Ovary (tissue), 9 donors: ENCODE measurements around the gene USP46. TPM values are rescaled to one million over a fixed set of nuclear protein-coding genes. Genes with fewer than 3 reads are reported as not detected.

Source experiments
- DNase-seq, 5 donors: peaks; one replicate each; pipeline ENCODE4 v3.0.0-alpha.2; 2019 to 2020
- H3K27ac ChIP-seq, 2 donors: fragments of 200-600 bp; one replicate each; pipeline versions ENCODE4 v1.5.1 to v1.8.0; 2019 to 2022
- H3K27me3 ChIP-seq: fragments of 200-600 bp; one replicate; pipeline ENCODE4 v1.8.0; 2022
- H3K36me3 ChIP-seq: fragments of 200-600 bp; sonication (generic); one replicate; pipeline ENCODE4 v1.5.1; 2019
- H3K4me1 ChIP-seq: one replicate; pipeline ENCODE4 v1.8.1; 2013; ENCODE audit warnings: mild to moderate bottlenecking, moderate library complexity; ENCODE audit not compliant: insufficient read depth
- H3K4me3 ChIP-seq: fragments of 200-600 bp; sonication (generic); one replicate; pipeline ENCODE4 v1.5.1; 2017
- H3K9me3 ChIP-seq, 2 donors: fragments of 200-600 bp in 1 of 2; sonication (generic) in 1 of 2; one replicate each; pipeline versions ENCODE4 v1.5.1 to v1.8.1; 2013 to 2019; ENCODE audit warnings: mild to moderate bottlenecking in 1 of 2, moderate library complexity in 1 of 2
- CTCF ChIP-seq, 3 donors: fragments of 450-650 bp in 2 of 3; fragments of 200-600 bp in 1 of 3; IDR thresholded peaks; one replicate each; pipeline versions ENCODE4 v1.5.1 to v1.8.0; 2016 to 2022; ENCODE audit warnings: antibody characterized with exemption in 3 of 3, mild to moderate bottlenecking in 1 of 3
- EP300 ChIP-seq: sonication (generic); formaldehyde crosslinking; IDR thresholded peaks from one replicate; pipeline ENCODE4 v1.6.1; 2017; ENCODE audit warnings: antibody characterized with exemption
- POLR2A ChIP-seq: fragments of 450-650 bp; IDR thresholded peaks from one replicate; pipeline ENCODE4 v1.6.1; 2017; ENCODE audit warnings: antibody characterized with exemption, mild to moderate bottlenecking, moderate library complexity
- WGBS, 3 donors: extraction: QIAGEN DNeasy Blood & Tissue Kit in 1 of 3; methylation state at CpG; one replicate each; pipeline versions ENCODE4 v1.1.5 to v1.1.7; 2013 to 2017; 5-methylcytosine and 5-hydroxymethylcytosine counted together
- intact Hi-C, 4 donors: fragments of 100-400 bp; cut with DNase I; formaldehyde crosslinking; loops; one replicate each; pipeline versions ENCODE4 v1.11.0 to v1.15.1; 2022 to 2023
- polyA plus RNA-seq, 2 donors: library from polyadenylated mRNA; stranded (reverse); fragments of 200-250 nt in 1 of 2; fragments of 350-450 nt in 1 of 2; fragmentation: Illumina TruSeq in 1 of 2; extraction: RNeasy Lipid Tissue Mini Kit (QIAGEN cat#74804) in 1 of 2; gene quantifications; one replicate each; pipeline ENCODE4 v1.2.3, GENCODE V29; 2013 to 2014
- total RNA-seq, 7 donors: library from RNA; depleted of rRNA in 2 of 7; stranded (reverse); fragments of >200 nt in 2 of 7; fragmentation: NEBNext Ultra II Directional in 3 of 7; extraction: Animal tissue kit (Norgen Biotek cat#: 25700) in 3 of 7; gene quantifications; one replicate each; pipeline versions ENCODE4 v1.1.0 to v1.2.4, GENCODE V29; 2016 to 2023
- donor health status: DM: no; HTN: no; CAD: no; lungs with moderate emphysema.
- donor health status: DM: no; HTN: no; CAD: no.
- donor health status: Bipolar disorder and iron deficiency.
- donor health status: DM: yes; HTN: yes; CAD: no.
- donor health status: DM: no; HTN: no; CAD: no.
- donor health status: DM: yes; HTN: yes; CAD: no.

The USP46 gene
- total and polyA plus RNA-seq, 9 donors, result 7.6 to 51.6 (median 26.9) TPM

GRCh38 chr4:52637116-52637515, 22.0 kb downstream of the USP46 start:
- intact Hi-C loops, result no loop called here
- Histone ChIP-seq H3K4me1 (peaks cover 6% of the 10 kb centered on the region), H3K36me3 (no peaks in the 10 kb centered on the region), H3K27me3 (no peaks in the 10 kb centered on the region), H3K4me3 (no peak overlapping the region), H3K27ac (no peak overlapping the region), H3K9me3 (no peaks in the 10 kb centered on the region)
- no peak for DNase-seq
- TF ChIP-seq CTCF (IDR thresholded peaks at IDR 0.05) (no peak), EP300 (no peak), POLR2A (no peak)
- WGBS, 3 donors, result 74 to 79% (median 78%) methylated on average over 2 of the region's 2 CpGs

- H3K27me3 ChIP-seq, result no peaks in the 10 kb centered on the region
- no peak for DNase-seq
- no peak overlapping the region for H3K27ac ChIP-seq
- 77 to 94% (median 91%) methylated on average over 1 of the region's 1 CpG for WGBS, 3 donors
- no peak for TF ChIP-seq EP300
- no peak for TF ChIP-seq POLR2A
- no peak for TF ChIP-seq CTCF (IDR thresholded peaks at IDR 0.05)
- no peaks in the 10 kb centered on the region for H3K36me3 ChIP-seq
- intact Hi-C loops, result no loop called here
- H3K9me3 ChIP-seq, result no peaks in the 10 kb centered on the region
- peaks cover 4% of the 10 kb centered on the region for H3K4me1 ChIP-seq
- no peak overlapping the region for H3K4me3 ChIP-seq
Observed at GRCh38 chr4:52635560-52635959, 23.5 kb downstream of the USP46 start.

GRCh38 chr4:52635130-52635529, 24.0 kb downstream of the USP46 start:
- no peaks in the 10 kb centered on the region for H3K27me3 ChIP-seq
- no peaks in the 10 kb centered on the region for H3K36me3 ChIP-seq
- no peak for TF ChIP-seq EP300
- TF ChIP-seq CTCF (IDR thresholded peaks at IDR 0.05), result no peak
- no peak for TF ChIP-seq POLR2A
- H3K27ac ChIP-seq, result no peak overlapping the region
- H3K4me1 ChIP-seq, result peaks cover 2% of the 10 kb centered on the region
- no peak overlapping the region for H3K4me3 ChIP-seq
- no peaks in the 10 kb centered on the region for H3K9me3 ChIP-seq
- intact Hi-C loops, result no loop called here
- DNase-seq, result no peak
- WGBS, 3 donors, result 74 to 88% (median 84%) methylated on average over 4 of the region's 4 CpGs

GRCh38 chr4:52633846-52634245, 25.3 kb downstream of the USP46 start:
- H3K27ac ChIP-seq, result no peak overlapping the region
- no peak for DNase-seq
- 90 to 93% (median 92%) methylated on average over 6 of the region's 6 CpGs for whole genome bisulfite sequencing, 3 donors
- H3K4me3 ChIP-seq, result no peak overlapping the region
- TF ChIP-seq POLR2A, result no peak
- TF ChIP-seq EP300, result no peak
- H3K9me3 ChIP-seq, result no peaks in the 10 kb centered on the region
- intact Hi-C loops, result no loop called here
- no peaks in the 10 kb centered on the region for H3K27me3 ChIP-seq
- peaks cover 2% of the 10 kb centered on the region for H3K4me1 ChIP-seq
- H3K36me3 ChIP-seq, result no peaks in the 10 kb centered on the region

- H3K27me3 ChIP-seq, result no peaks in the 10 kb centered on the region
- no peaks in the 10 kb centered on the region for H3K9me3 ChIP-seq
- 94 to 98% (median 96%) methylated on average over 2 of the region's 2 CpGs for WGBS, 3 donors
- no peaks in the 10 kb centered on the region for H3K36me3 ChIP-seq
- no peak overlapping the region for H3K27ac ChIP-seq
- DNase-seq, result no peak
- intact Hi-C loops, result no loop called here
- TF ChIP-seq CTCF (IDR thresholded peaks at IDR 0.05) (no peak), EP300 (no peak), POLR2A (no peak)
- H3K4me1 ChIP-seq, result no peaks in the 10 kb centered on the region
- no peak overlapping the region for H3K4me3 ChIP-seq
Observed at GRCh38 chr4:52628974-52629373, 30.1 kb downstream of the USP46 start.
